NCI-H2171 (cell line): ENCODE data around the gene SPATA46.

ENCODE experiments used
- DNase-seq: peaks from one replicate; lab custom pipeline; 2025; lab: John Stamatoyannopoulos, UW

Gene SPATA46

DNA sequence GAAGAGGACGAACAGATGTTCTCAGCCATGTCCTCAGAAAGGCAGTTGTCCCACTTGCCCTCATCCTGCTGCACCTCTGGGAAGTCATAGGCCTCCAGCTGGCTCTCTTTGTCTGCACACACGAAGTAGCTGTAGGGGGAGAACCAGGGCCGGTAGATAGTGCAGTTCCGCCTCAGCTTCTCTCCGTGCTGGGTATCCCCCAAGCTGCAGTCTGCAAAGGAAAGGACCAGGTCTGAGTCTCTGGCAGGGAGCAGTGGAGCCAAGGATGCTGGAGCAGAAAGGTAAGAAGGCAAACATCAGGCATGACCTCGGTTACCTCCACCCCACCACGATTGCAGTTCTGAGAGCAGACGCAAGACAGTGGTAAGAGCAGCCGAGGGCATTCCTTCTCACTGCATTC is 2.2 kb downstream of the SPATA46 start:
- DNase-seq = no peak

- DNase-seq = no peak
Observed at GRCh38 chr1:162373541-162374260, 3.0 kb downstream of the SPATA46 start.

DNA sequence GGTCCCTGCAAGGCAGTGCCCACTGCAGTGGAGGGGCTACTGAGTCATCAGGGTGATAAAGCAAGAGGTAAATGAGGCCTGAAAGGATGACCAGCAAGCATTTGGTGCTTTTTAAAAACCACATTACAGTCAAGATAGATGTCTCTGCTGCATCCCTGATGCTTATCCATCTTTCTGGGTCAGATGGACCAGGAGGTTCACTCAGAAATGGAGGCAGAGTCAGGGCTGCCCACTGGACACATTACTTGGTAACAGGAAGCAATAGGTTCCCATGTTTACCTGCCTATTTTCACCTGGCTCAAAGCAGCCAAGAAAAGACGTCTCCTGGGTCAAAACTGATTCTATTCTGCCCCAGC is 3.6 kb downstream of the SPATA46 start:
- no peak for DNase-seq

DNA sequence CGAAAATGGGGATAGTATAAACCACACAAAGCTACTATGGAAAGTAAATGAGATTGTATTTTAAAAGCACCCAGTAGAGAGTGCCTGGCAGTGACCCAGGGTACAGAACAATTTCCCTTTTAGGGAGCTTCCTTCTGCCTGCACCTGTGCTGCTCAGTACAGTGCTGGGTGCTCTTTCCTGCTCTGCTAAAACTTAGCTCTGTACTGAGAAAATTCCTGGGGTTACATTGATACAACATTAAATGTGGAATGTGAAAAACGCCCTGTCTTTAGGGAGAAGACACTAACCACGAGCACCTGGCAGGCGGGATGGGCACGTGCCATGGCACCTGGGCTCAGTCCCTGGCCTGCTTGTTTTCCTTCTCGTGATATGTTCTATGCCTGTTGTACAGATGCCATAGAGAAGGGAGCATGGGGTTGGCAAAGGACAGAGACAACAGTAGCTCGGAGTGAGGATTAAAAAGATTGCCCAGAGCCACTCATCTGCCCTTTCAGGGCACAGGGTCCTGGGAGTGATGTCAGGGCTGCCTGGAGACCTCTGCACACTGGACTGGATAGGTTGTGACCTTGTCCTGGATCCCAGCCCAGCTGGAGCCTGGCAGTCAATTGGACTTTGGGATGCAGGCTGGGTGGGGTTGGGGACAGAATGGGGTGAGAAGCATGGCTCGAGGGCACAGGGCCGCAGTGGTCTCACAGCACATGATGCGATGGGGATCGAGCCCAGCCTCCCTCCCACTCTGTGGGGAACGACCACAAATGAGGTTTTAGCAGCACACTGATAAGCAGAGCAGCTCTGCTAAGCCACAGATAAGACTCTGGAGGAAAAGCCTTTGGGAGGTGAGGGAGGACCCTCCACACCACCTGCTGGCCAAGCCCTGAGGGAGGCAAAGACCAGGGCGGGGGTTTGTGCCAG is 4.2 kb downstream of the SPATA46 start:
- no peak for DNase-seq

DNA sequence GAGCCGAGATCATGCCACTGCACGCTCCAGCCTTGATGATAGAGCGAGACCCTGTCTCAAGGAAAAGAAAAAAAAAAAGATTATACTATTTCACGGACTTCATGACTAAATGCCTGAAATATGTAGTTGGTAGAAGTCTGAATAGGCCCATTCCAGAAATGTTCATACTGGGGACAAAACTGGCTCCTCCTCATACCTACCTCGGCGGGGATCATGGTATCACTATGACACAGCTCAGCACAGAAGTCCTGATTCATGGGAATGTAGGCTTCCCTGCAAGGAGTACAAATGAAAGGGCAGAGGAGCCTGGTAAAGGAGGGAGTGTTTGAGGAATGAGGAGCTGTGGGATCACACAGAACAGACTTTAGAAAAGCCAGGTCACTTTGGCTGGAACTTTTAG is 5.0 kb downstream of the SPATA46 start:
- no peak for DNase-seq

DNA sequence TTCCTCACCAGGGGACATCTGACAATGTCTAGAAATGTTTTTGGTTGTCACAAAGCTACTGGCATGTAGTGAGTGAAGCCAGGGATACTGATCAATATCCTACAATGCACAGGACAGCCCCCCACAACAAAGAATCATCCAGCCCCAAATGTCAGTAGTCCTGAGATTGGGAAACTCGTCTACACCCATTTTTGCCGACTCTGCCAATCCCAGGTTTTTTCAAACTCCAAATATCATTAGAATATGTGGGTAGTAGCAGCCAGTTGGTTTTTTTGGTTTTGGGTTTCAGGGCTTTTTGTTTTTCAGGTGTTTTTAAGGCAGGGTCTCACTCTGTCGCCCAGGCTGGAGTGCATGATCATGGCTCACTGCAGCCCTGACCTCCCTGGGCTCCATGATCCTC is 5.9 kb downstream of the SPATA46 start:
- no peak for DNase-seq

DNA sequence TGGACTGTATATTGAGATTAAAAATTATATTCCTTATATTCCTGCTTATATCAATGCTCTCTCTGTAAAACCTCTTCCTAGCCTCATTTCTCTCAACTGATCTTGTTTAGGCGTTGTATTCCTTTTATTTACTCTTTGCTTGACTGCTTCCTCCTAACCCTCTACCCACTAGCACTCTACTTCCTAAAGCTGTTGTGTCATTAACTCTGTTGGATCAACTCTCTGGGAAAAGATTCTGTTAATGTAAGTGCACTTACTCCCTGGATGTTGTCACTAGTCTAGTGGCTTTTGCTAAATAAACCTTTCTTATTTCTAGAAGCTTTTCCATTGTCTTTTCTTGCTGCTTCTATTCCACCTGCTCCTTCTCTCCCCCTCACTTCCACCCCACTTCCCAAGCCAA is 6.5 kb downstream of the SPATA46 start:
- no peak for DNase-seq

GRCh38 chr1:162369571-162369970 is 7.1 kb downstream of the SPATA46 start:
- DNase-seq = no peak

- no peak for DNase-seq
Observed at GRCh38 chr1:162368451-162368850, 8.2 kb downstream of the SPATA46 start.

DNA sequence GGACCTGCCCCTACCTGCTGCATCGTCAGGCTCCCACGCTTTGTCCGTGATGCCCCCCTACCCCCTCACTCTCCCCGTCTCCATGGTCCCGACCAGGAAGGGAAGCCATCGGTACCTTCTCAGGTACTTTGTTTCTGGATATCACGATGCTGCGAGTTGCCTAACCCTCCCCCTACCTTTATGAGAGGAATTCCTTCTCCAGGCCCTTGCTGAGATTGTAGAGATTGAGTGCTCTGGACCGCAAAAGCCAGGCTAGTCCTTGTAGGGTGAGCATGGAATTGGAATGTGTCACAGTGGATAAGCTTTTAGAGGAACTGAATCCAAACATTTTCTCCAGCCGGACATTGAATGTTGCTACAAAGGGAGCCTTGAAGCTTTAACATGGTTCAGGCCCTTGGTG is 8.9 kb downstream of the SPATA46 start:
- no peak for DNase-seq

- no peak for DNase-seq
Observed at GRCh38 chr1:162367073-162367472, 9.6 kb downstream of the SPATA46 start.

- no peak for DNase-seq
Observed at GRCh38 chr1:162366671-162367070, 10.0 kb downstream of the SPATA46 start.

GRCh38 chr1:162366149-162366548 is 10.5 kb downstream of the SPATA46 start:
- DNase-seq = no peak

GRCh38 chr1:162365284-162366020 is 11.2 kb downstream of the SPATA46 start:
- no peak for DNase-seq

- DNase-seq = no peak
Observed at GRCh38 chr1:162364498-162364897, 12.2 kb downstream of the SPATA46 start.

GRCh38 chr1:162363823-162364222 is 12.8 kb downstream of the SPATA46 start:
- DNase-seq = no peak

GRCh38 chr1:162361349-162361748 is 15.3 kb downstream of the SPATA46 start:
- DNase-seq = no peak

- DNase-seq = no peak
Observed at GRCh38 chr1:162360874-162361260, 15.8 kb downstream of the SPATA46 start.

GRCh38 chr1:162360237-162360873 is 16.3 kb downstream of the SPATA46 start:
- no peak for DNase-seq

DNA sequence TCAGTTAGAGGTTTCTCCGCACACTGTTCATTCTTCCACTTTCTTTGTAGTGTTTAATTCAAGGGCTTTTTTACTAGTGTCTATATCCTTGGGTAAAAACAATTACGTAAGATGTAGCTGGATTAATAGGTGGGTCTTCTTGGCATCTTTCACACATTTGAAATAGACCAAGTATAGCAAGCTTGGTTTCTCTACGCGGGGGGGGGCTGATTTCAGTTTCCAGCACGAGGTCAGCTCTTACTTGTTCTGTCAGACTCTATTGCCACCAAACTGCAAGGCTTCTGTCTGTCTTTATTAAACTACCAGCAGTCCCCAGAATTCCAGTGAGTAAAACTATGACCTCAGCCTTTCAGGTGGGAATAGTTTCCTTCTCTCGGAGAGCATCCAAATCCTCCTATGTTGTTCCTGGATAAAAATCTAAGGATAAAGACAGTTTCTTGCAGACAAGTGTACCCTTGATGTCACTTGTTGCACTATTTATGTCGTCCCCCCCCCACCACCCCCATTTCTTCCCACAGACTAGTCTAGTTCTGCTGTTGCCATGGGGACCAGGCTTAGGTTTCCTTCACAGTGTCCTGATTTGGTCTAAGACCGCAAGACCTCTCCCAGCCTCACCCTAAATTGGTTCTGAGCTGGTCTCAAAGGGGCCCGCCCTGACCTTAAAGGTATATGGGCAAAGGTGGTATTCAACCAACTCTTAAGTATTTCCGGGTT is 17.0 kb downstream of the SPATA46 start:
- DNase-seq = no peak

GRCh38 chr1:162358928-162359327 is 17.7 kb downstream of the SPATA46 start:
- no peak for DNase-seq
